ENCODE measurements around the gene KCNT1.

- TF ChIP-seq POLR2A (IDR thresholded peaks at IDR 0.05; ENCODE audit: low read depth, low read length) (no peak), POLR2AphosphoS5 (IDR thresholded peaks at IDR 0.05; ENCODE audit: insufficient read depth, low read depth, low read length) (no peak), EZH2 (IDR thresholded peaks at IDR 0.05; ENCODE audit: borderline replicate concordance, low read depth, low read length, severe bottlenecking) (no peak), CTCF (IDR thresholded peaks at IDR 0.05; ENCODE audit: extremely low read depth in 1 of 2, insufficient read depth in 1 of 2, low read depth in 1 of 2, low read length in 2 of 2) (no peak), MYC (IDR thresholded peaks at IDR 0.05; ENCODE audit: low read depth, low read length) (no peak)
Observed at GRCh38 chr9:135787317-135787716, 85.3 kb downstream of the KCNT1 start.
